Large intestine (tissue), 3 donors: Measurements from ENCODE around the gene CRIP3. TPM values are rescaled to one million over a fixed set of nuclear protein-coding genes. Genes with fewer than 3 reads are reported as not detected.

ENCODE experiments used
- DNase-seq, 2 donors: peaks; one replicate each; pipeline versions ENCODE4 v3.0.0 to v3.0.0-alpha.2; 2013
- H3K27ac ChIP-seq: one replicate; pipeline ENCODE4 v1.5.1; 2013; ENCODE audit warnings: low read length
- H3K27me3 ChIP-seq: 2 replicates; pipeline ENCODE4 v1.6.1; 2013; ENCODE audit warnings: low read length; ENCODE audit not compliant: control insufficient read depth, insufficient read depth
- H3K36me3 ChIP-seq: 2 replicates; pipeline ENCODE4 v1.6.1; 2013; ENCODE audit warnings: low read length; ENCODE audit not compliant: control insufficient read depth, insufficient read depth
- H3K4me1 ChIP-seq: one replicate; pipeline ENCODE4 v1.6.1; 2013; ENCODE audit warnings: low read length; ENCODE audit not compliant: control insufficient read depth, insufficient read depth
- H3K4me3 ChIP-seq: one replicate; pipeline ENCODE4 v1.5.1; 2013; ENCODE audit warnings: low read length
- H3K9me3 ChIP-seq: one replicate; pipeline ENCODE4 v1.6.1; 2013; ENCODE audit warnings: mild to moderate bottlenecking, low read depth, low read length, moderate library complexity; ENCODE audit not compliant: control insufficient read depth
- WGBS: methylation state at CpG from one replicate; pipeline ENCODE4 v1.1.5; 2013; ENCODE audit warnings: low lambda C conversion rate; ENCODE audit not compliant: insufficient coverage; 5-methylcytosine and 5-hydroxymethylcytosine counted together
- polyA plus RNA-seq: library from polyadenylated mRNA; unstranded; fragments of 120-200 nt; gene quantifications from one replicate; pipeline ENCODE4 v1.2.1, GENCODE V29; 2013

Gene CRIP3
- polyA plus RNA-seq, 1 donor = 8.4 TPM

DNA sequence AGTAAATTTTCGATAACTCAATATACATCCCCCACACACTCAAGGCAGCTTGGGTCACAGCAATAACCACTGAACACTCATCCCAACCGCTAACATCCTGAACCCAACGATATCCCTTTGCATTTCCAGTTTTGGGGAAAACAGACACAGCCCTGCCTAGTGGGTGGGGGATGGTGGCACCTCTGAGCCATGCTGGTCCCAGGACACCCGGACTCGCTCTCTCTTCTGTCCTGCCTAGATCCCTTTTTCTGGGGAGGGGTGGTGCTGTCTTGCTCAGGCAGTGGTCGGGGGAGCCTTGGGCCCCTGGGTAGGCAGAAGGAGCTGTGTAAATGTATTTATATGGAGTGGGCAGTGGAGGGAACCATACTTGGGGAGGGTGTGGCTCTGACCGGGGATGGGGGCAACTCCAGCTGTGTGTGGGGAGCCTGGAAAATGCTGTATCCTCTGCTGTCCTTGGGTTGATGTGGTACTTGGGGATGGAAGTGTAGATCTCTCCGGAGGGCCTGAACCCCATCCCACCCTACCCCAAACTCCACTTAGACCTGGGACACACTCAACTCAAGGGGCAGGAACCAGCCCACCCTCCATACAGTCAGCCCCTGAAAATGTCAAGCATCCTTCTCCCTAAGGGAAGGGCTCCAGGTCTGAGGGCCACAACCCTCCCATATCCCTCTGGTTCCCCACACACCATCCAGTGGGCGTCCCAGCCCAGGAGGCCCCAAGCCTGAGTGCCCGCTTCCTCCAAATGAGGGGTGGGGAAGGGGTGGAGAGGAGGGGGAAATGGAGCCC, 34.3 kb downstream of the CRIP3 start:
- no peaks in the 10 kb centered on the region for H3K36me3 ChIP-seq
- no CpG with 5 or more reads among the region's 10 CpGs for WGBS
- H3K27ac ChIP-seq = peak overlapping the region; percentile 90
- H3K4me3 ChIP-seq = peak overlapping the region; percentile 65
- H3K4me1 ChIP-seq = peaks cover 92% of the 10 kb centered on the region
- peaks cover 8% of the 10 kb centered on the region for H3K27me3 ChIP-seq
- H3K9me3 ChIP-seq = no peaks in the 10 kb centered on the region
- no peak for DNase-seq

DNA sequence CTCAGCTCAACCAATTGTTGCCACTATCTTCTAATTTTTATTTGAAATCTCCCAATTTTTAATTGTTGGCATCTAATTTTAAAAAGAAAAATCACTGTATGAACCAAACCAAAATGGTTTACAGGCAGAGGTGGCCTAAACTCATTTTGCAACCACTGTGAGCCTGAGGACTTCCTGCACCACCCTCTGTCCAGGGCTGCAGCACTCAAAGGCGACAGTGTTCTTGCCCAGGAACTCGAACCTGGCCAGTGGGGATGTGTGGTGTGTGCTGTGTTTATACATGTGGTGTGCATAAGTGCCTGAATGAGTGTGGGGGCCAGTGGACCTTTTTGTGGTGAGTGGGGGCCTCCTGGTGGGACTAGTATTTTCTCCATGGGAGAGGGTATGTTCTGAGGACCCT, 34.9 kb downstream of the CRIP3 start:
- no CpG with 5 or more reads among the region's 2 CpGs for WGBS
- H3K4me3 ChIP-seq = no peak overlapping the region
- peak overlapping the region; percentile 30 for H3K27ac ChIP-seq
- H3K9me3 ChIP-seq = no peaks in the 10 kb centered on the region
- DNase-seq = no peak
- H3K27me3 ChIP-seq = peaks cover 8% of the 10 kb centered on the region
- H3K4me1 ChIP-seq = peaks cover 92% of the 10 kb centered on the region
- no peaks in the 10 kb centered on the region for H3K36me3 ChIP-seq

DNA sequence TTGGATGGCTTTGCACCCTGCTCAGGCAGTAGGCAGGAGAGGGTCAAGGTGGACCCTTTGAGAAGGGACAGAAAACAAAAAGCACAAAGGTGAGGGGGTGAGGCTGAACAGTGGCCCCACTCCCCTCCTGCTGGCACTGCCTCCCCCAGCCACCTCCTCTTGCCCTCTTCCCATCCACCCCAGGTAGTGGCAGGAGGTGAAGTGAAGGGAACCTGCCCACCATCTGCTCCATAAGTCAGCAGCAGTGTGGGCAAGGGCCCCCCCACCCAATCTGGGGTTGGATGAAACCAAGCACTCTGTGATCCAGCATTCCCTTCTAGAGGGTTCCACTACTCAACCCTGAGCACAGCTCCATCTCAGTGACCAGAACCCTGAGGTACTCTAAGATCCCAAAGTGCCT, 36.7 kb downstream of the CRIP3 start:
- Histone ChIP-seq H3K4me3 (no peak overlapping the region), H3K36me3 (no peaks in the 10 kb centered on the region), H3K27ac (peak overlapping the region; percentile 83), H3K27me3 (peaks cover 8% of the 10 kb centered on the region), H3K9me3 (no peaks in the 10 kb centered on the region), H3K4me1 (peaks cover 92% of the 10 kb centered on the region)
- no peak for DNase-seq

DNA sequence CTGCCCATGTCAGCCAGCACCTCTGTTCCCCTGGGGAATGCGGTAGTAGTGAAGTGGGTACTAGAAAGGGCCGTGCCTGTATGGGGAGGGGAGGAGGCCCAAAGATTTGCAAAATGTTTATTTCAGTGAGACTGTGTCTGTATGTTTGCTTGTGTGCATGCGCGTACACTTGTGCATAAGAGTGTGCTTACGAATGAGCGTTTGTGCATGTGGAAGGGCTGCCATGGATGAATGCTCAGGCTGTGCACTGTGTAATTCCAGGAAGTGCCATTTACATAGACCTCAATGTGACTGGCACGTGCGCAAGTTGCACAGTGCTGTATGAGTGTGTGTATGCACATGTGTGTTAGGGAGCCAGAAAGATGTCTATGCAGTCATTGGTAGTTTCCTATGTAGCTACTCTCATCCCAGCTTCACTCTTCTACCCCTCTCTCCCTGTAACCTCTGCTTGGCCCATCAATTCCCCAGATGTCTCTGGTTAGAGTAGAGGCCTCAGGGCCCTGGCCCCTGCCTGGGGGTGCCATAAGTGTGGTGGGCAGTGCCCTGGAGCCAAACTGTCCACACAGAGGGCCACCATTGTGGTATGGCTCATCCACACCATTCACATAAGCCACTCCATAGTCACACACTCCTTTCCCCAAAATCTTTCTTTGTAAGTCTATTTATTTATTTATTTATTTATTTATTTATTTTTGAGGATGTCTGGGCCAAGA, 37.4 kb downstream of the CRIP3 start:
- Histone ChIP-seq H3K4me3 (no peak overlapping the region), H3K9me3 (no peaks in the 10 kb centered on the region), H3K36me3 (no peaks in the 10 kb centered on the region), H3K27me3 (peaks cover 8% of the 10 kb centered on the region), H3K4me1 (peaks cover 87% of the 10 kb centered on the region), H3K27ac (peak overlapping the region; percentile 83)
- no CpG with 5 or more reads among the region's 8 CpGs for WGBS
- no peak for DNase-seq

DNA sequence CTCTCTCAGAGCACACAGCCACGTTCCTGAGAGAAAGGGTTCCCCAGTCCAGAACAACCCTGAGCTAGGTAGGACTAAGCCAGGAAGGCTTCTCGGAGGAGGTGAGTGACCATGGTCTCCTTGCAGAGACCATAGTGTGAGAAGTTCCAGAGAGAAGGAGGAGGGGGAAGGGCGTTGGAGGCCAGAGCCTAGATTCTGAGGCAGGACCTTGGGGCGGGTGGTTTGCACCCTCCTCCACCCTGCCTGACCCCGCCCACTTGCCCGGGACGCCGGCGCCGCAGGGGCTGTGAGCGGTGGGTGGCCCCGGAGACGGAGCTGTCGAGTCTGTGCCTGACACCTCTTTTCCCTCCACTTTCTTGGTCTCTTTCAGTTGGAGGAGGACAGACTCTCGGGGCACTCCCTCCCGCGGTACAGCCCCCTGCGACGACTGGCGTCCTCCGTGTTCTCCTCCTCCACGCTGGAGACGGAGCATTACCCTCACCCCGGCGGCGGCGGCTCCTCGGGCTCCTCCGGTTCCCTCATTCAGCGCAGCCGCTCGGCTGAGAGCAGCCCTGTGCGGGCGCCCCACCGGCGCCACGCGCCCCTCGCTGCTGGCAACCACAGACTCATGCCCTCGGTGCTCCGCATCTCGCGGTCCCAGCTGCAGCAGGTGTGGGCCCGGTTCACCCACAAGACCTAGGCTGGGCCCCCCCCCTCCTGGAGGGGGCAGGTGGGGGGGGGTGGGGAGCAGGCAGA, 39.2 kb downstream of the CRIP3 start:
- H3K36me3 ChIP-seq = no peaks in the 10 kb centered on the region
- peak overlapping the region; percentile 35 for H3K4me3 ChIP-seq
- WGBS = no CpG with 5 or more reads among the region's 44 CpGs
- peak overlapping the region; percentile 83 for H3K27ac ChIP-seq
- H3K27me3 ChIP-seq = no peaks in the 10 kb centered on the region
- H3K9me3 ChIP-seq = no peaks in the 10 kb centered on the region
- DNase-seq = peak in 1 of 2 donors; percentile 80
- peaks cover 86% of the 10 kb centered on the region for H3K4me1 ChIP-seq

DNA sequence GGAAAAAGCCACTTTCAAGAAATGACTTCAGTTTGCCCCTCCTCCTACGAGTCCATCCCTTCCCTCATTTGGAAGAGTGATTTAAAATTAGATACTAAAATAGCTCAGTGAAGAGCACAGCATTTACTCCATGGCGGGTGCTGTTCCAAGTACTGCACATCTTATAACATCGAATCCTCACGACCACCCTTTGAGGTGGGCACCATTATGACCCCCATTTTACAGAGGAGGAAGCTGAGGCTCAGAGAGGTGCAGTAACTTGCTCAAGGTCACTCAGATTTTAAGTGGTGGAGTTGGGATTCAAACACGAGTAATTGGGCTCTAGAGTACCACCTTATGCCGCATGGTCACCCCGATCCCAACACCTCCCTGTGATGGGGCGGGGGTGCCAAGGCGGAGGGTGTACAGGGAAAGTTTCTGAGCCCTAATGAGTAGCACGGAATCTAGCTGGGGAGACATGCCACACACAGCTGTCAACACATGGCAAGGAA, 39.8 kb downstream of the CRIP3 start:
- no peaks in the 10 kb centered on the region for H3K27me3 ChIP-seq

DNA sequence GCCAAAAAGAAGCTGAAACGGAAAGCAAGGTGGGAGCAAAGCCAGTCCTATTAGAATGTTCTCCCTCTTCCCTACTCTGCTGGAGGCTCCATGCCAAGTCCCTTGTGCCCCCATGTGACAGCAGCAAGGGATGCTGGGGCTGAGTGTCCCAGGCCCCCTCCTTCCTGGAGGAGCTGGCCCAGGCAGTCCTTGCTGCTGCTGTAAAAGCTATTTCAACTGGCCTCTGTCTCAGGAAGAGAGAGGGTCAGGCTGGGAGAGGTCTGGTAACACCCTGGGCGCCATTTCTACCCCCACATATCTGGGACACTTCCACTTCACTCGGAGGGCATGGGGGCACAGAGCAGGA, 40.3 kb downstream of the CRIP3 start:
- no CpG with 5 or more reads among the region's 3 CpGs for WGBS
- Histone ChIP-seq H3K4me1 (peaks cover 82% of the 10 kb centered on the region), H3K27ac (peak overlapping the region; percentile 83), H3K4me3 (no peak overlapping the region), H3K27me3 (no peaks in the 10 kb centered on the region), H3K9me3 (no peaks in the 10 kb centered on the region), H3K36me3 (no peaks in the 10 kb centered on the region)
- peak in 1 of 2 donors; percentile 69 for DNase-seq

More for the DNA sequence above, 39.8 kb downstream of the CRIP3 start:
- Histone ChIP-seq H3K9me3 (no peaks in the 10 kb centered on the region), H3K36me3 (no peaks in the 10 kb centered on the region), H3K27ac (peak overlapping the region; percentile 83), H3K4me3 (peak overlapping the region; percentile 35), H3K4me1 (peaks cover 82% of the 10 kb centered on the region)
- DNase-seq = no peak
- no CpG with 5 or more reads among the region's 10 CpGs for whole genome bisulfite sequencing

DNA sequence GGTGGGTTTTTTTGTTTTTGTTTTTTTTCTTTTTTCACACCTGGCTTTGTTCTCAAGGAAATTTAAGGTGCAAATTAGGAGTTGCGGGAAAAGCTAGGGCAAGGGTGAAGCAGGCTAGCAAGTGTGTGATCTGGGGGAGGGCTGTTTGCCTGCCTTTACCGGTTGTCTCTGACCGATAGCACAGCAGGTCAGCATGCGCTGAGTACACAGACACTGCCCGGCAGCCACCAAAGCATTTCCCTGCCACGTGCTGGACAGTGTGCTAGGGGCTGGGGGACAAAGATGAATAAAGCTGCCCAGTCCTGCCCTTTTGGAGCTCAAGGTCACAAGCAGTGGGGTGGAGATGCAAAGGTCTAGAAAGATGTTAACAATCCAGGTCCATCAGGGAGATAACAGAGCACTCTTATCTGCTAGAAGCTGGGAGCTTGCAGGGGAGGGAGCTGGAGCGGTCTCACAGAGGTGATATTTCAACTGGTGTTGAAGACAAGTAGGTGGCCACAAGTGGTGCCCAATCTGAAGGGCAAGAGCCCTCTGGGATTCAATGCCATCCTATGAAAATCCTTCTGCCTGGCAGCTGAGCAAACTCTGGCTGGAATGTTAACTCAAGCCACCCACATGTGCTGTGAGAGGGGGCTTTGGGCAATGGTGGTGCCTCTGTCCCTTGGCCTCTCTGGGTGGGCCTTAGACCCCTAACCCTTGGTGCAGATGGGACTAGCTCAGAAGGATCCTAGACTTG, 40.8 kb downstream of the CRIP3 start:
- DNase-seq = peak; percentile 89 to 95
- H3K27me3 ChIP-seq = no peaks in the 10 kb centered on the region
- no peaks in the 10 kb centered on the region for H3K9me3 ChIP-seq
- H3K4me3 ChIP-seq = no peak overlapping the region
- peaks cover 83% of the 10 kb centered on the region for H3K4me1 ChIP-seq
- H3K36me3 ChIP-seq = no peaks in the 10 kb centered on the region
- WGBS = 20% methylated on average over 1 of the region's 7 CpGs
- H3K27ac ChIP-seq = peak overlapping the region; percentile 83

DNA sequence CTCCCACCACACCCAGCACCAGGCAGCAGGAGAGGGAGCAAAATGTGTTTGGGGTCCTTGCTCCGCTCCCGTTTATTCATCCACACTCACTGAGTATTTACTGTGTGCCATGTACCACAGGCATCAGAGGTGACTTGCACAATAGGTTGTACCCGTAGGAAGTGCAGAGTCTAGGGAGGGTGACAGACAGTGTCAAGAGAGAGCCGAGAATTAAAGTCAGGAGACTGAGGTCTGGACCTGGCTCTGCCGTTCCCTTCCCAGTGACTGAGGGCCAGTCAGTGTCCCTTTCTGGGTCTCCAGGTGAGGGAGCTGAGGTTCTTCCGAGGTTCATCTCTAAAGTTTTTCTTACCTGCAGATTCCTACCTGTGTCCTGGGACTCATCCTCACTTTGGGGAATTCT, 43.1 kb downstream of the CRIP3 start:
- WGBS = no CpG with 5 or more reads among the region's 6 CpGs
- H3K9me3 ChIP-seq = no peaks in the 10 kb centered on the region
- no peaks in the 10 kb centered on the region for H3K27me3 ChIP-seq
- peak in 1 of 2 donors; percentile 59 for DNase-seq
- H3K27ac ChIP-seq = no peak overlapping the region
- peaks cover 75% of the 10 kb centered on the region for H3K4me1 ChIP-seq
- H3K4me3 ChIP-seq = no peak overlapping the region
- H3K36me3 ChIP-seq = no peaks in the 10 kb centered on the region
